Measurements from ENCODE around the gene ABCD2.
"Not testable (repeated sequence)": the region's sequence is repeated elsewhere in the genome, so short reads cannot be mapped to it uniquely, and the experiment has no call there.

ABCD2 gene

GRCh38 chr12:39619660-39620433 is at the start of gene ABCD2:
ABCD2 (minus strand) TSS chr12:39619803; CDS start chr12:39619615, 188 bp downstream.
- Mint-ChIP-seq H3K27me3 (ENCODE audit: low read depth) (no peaks in the 10 kb centered on the region), H3K27ac (no peak within 1 kb of the TSS), H3K4me3 (no peak within 1 kb of the TSS), H3K4me1 (ENCODE audit: low read depth) (peaks cover 24% of the 10 kb centered on the region), H3K36me3 (ENCODE audit: low read depth) (peaks cover 17% of the 10 kb centered on the region), H3K9me3 (no peaks in the 10 kb centered on the region)

GRCh38 chr12:39660101-39660500 is 40.5 kb upstream of the ABCD2 start:
- Mint-ChIP-seq H3K9me3 (peaks cover 33% of the 10 kb centered on the region), H3K36me3 (ENCODE audit: low read depth) (peaks cover 23% of the 10 kb centered on the region), H3K27ac (no peak overlapping the region), H3K4me1 (ENCODE audit: low read depth) (peaks cover 17% of the 10 kb centered on the region), H3K27me3 (ENCODE audit: low read depth) (no peaks in the 10 kb centered on the region), H3K4me3 (no peak overlapping the region)

- H3K36me3 Mint-ChIP-seq (ENCODE audit: low read depth), result peaks cover 2% of the 10 kb centered on the region
- no peak overlapping the region for H3K27ac Mint-ChIP-seq
- H3K27me3 Mint-ChIP-seq (ENCODE audit: low read depth), result no peaks in the 10 kb centered on the region
- H3K9me3 Mint-ChIP-seq, result peaks cover 1% of the 10 kb centered on the region
- peaks cover 12% of the 10 kb centered on the region for H3K4me1 Mint-ChIP-seq (ENCODE audit: low read depth)
- no peak overlapping the region for H3K4me3 Mint-ChIP-seq
Observed at GRCh38 chr12:39647383-39647782, 27.8 kb upstream of the ABCD2 start.

GRCh38 chr12:39646963-39647362 is 27.4 kb upstream of the ABCD2 start:
- Mint-ChIP-seq H3K4me3 (no peak overlapping the region), H3K36me3 (ENCODE audit: low read depth) (peaks cover 4% of the 10 kb centered on the region), H3K4me1 (ENCODE audit: low read depth) (peaks cover 12% of the 10 kb centered on the region), H3K9me3 (no peaks in the 10 kb centered on the region), H3K27me3 (ENCODE audit: low read depth) (no peaks in the 10 kb centered on the region), H3K27ac (no peak overlapping the region)

GRCh38 chr12:39643052-39643451 is 23.4 kb upstream of the ABCD2 start:
- H3K27ac Mint-ChIP-seq, result no peak overlapping the region
- H3K4me3 Mint-ChIP-seq, result no peak overlapping the region
- H3K27me3 Mint-ChIP-seq (ENCODE audit: low read depth), result no peaks in the 10 kb centered on the region
- H3K4me1 Mint-ChIP-seq (ENCODE audit: low read depth), result peaks cover 10% of the 10 kb centered on the region
- H3K9me3 Mint-ChIP-seq, result no peaks in the 10 kb centered on the region
- peaks cover 4% of the 10 kb centered on the region for H3K36me3 Mint-ChIP-seq (ENCODE audit: low read depth)

- peaks cover 11% of the 10 kb centered on the region for H3K36me3 Mint-ChIP-seq (ENCODE audit: low read depth)
- peaks cover 5% of the 10 kb centered on the region for H3K9me3 Mint-ChIP-seq
- no peaks in the 10 kb centered on the region for H3K4me1 Mint-ChIP-seq (ENCODE audit: low read depth)
- H3K27ac Mint-ChIP-seq, result no peak overlapping the region
- H3K27me3 Mint-ChIP-seq (ENCODE audit: low read depth), result no peaks in the 10 kb centered on the region
- no peak overlapping the region for H3K4me3 Mint-ChIP-seq
Observed at GRCh38 chr12:39638840-39639239, 19.2 kb upstream of the ABCD2 start.

- Mint-ChIP-seq H3K4me1 (ENCODE audit: low read depth) (no peaks in the 10 kb centered on the region), H3K36me3 (ENCODE audit: low read depth) (peaks cover 11% of the 10 kb centered on the region), H3K27ac (no peak overlapping the region), H3K27me3 (ENCODE audit: low read depth) (no peaks in the 10 kb centered on the region), H3K9me3 (peaks cover 5% of the 10 kb centered on the region), H3K4me3 (no peak overlapping the region)
Observed at GRCh38 chr12:39638178-39638577, 18.6 kb upstream of the ABCD2 start.

GRCh38 chr12:39632670-39633069 is 13.1 kb upstream of the ABCD2 start:
- Mint-ChIP-seq H3K36me3 (ENCODE audit: low read depth) (peaks cover 16% of the 10 kb centered on the region), H3K27me3 (ENCODE audit: low read depth) (no peaks in the 10 kb centered on the region), H3K27ac (no peak overlapping the region), H3K4me1 (ENCODE audit: low read depth) (peaks cover 22% of the 10 kb centered on the region), H3K9me3 (peaks cover 10% of the 10 kb centered on the region), H3K4me3 (no peak overlapping the region)

- Mint-ChIP-seq H3K9me3 (peaks cover 5% of the 10 kb centered on the region), H3K4me1 (ENCODE audit: low read depth) (peaks cover 37% of the 10 kb centered on the region), H3K4me3 (peak overlapping the region; percentile 75), H3K36me3 (ENCODE audit: low read depth) (peaks cover 13% of the 10 kb centered on the region), H3K27me3 (ENCODE audit: low read depth) (no peaks in the 10 kb centered on the region), H3K27ac (peak overlapping the region; percentile 89)
Observed at GRCh38 chr12:39628836-39629235, 9.2 kb upstream of the ABCD2 start.

GRCh38 chr12:39627914-39628313 is 8.3 kb upstream of the ABCD2 start:
- H3K27me3 Mint-ChIP-seq (ENCODE audit: low read depth), result no peaks in the 10 kb centered on the region
- H3K9me3 Mint-ChIP-seq, result peaks cover 5% of the 10 kb centered on the region
- H3K27ac Mint-ChIP-seq, result peak overlapping the region; percentile 82
- peaks cover 13% of the 10 kb centered on the region for H3K36me3 Mint-ChIP-seq (ENCODE audit: low read depth)
- H3K4me3 Mint-ChIP-seq, result peak overlapping the region; percentile 52
- H3K4me1 Mint-ChIP-seq (ENCODE audit: low read depth), result peaks cover 37% of the 10 kb centered on the region

- peaks cover 13% of the 10 kb centered on the region for H3K36me3 Mint-ChIP-seq (ENCODE audit: low read depth)
- H3K4me3 Mint-ChIP-seq, result no peak overlapping the region
- H3K27me3 Mint-ChIP-seq (ENCODE audit: low read depth), result no peaks in the 10 kb centered on the region
- peaks cover 50% of the 10 kb centered on the region for H3K4me1 Mint-ChIP-seq (ENCODE audit: low read depth)
- no peak overlapping the region for H3K27ac Mint-ChIP-seq
- peaks cover 5% of the 10 kb centered on the region for H3K9me3 Mint-ChIP-seq
Observed at GRCh38 chr12:39626033-39626814, 6.6 kb upstream of the ABCD2 start.

GRCh38 chr12:39623919-39624318 is 4.3 kb upstream of the ABCD2 start:
- Mint-ChIP-seq H3K27ac (no peak overlapping the region), H3K4me3 (no peak overlapping the region), H3K36me3 (ENCODE audit: low read depth) (peaks cover 6% of the 10 kb centered on the region), H3K9me3 (no peaks in the 10 kb centered on the region), H3K27me3 (ENCODE audit: low read depth) (no peaks in the 10 kb centered on the region), H3K4me1 (ENCODE audit: low read depth) (peaks cover 40% of the 10 kb centered on the region)

- peaks cover 10% of the 10 kb centered on the region for H3K36me3 Mint-ChIP-seq (ENCODE audit: low read depth)
Observed at GRCh38 chr12:39623160-39623559, 3.6 kb upstream of the ABCD2 start.

GRCh38 chr12:39622306-39622705 is 2.7 kb upstream of the ABCD2 start:
- Mint-ChIP-seq H3K27ac (no peak overlapping the region), H3K4me1 (ENCODE audit: low read depth) (peaks cover 26% of the 10 kb centered on the region), H3K36me3 (ENCODE audit: low read depth) (peaks cover 13% of the 10 kb centered on the region), H3K27me3 (ENCODE audit: low read depth) (no peaks in the 10 kb centered on the region), H3K9me3 (no peaks in the 10 kb centered on the region), H3K4me3 (peak overlapping the region; percentile 28)

More at GRCh38 chr12:39623160-39623559, 3.6 kb upstream of the ABCD2 start:
- H3K4me3 Mint-ChIP-seq; H3K9me3 Mint-ChIP-seq; H3K27me3 Mint-ChIP-seq (ENCODE audit: low read depth): not testable (repeated sequence)
- Mint-ChIP-seq H3K27ac (peak overlapping the region; percentile 46), H3K4me1 (ENCODE audit: low read depth) (peaks cover 34% of the 10 kb centered on the region)

GRCh38 chr12:39621670-39622069 is 2.1 kb upstream of the ABCD2 start:
- H3K4me1 Mint-ChIP-seq (ENCODE audit: low read depth), result peaks cover 25% of the 10 kb centered on the region
- peaks cover 14% of the 10 kb centered on the region for H3K36me3 Mint-ChIP-seq (ENCODE audit: low read depth)
- H3K27ac Mint-ChIP-seq, result no peak overlapping the region
- H3K27me3 Mint-ChIP-seq (ENCODE audit: low read depth), result no peaks in the 10 kb centered on the region
- H3K4me3 Mint-ChIP-seq, result peak overlapping the region; percentile 76
- no peaks in the 10 kb centered on the region for H3K9me3 Mint-ChIP-seq

Measured in T-helper 1 cell treated with Interleukin-12 subunit alpha and Interleukin-12 subunit beta and Interleukin-4 antibody, amounts not matched to agents 30 μg/mL and 1 μg/mL, for 36 hours (primary cell).